NCI-H2029 treated with DMSO at 0.1 percent for 48 hours (cell line): ENCODE data around the gene G6PC1.
"Not testable (repeated sequence)": the region's sequence is repeated elsewhere in the genome, so short reads cannot be mapped to it uniquely, and the experiment has no call there.

ENCODE experiments used
- DNase-seq: peaks from one replicate; lab custom pipeline; 2025; lab: John Stamatoyannopoulos, UW

The G6PC1 gene

GRCh38 chr17:42900460-42901331, at the start of gene G6PC1:
G6PC1 (plus strand) TSS chr17:42900799; CDS start chr17:42900877, 78 bp downstream.
- DNase-seq = no peak

GRCh38 chr17:42850954-42851353, 49.6 kb upstream of the G6PC1 start, which contains the start of gene AOC3:
AOC3 (plus strand) TSS chr17:42851199; CDS start chr17:42851344, 145 bp downstream.
- no peak for DNase-seq

GRCh38 chr17:42851371-42852240, 49.0 kb upstream of the G6PC1 start:
- not testable (repeated sequence) for DNase-seq

GRCh38 chr17:42852351-42852750, 48.2 kb upstream of the G6PC1 start:
- DNase-seq = no peak

GRCh38 chr17:42853004-42853403, 47.6 kb upstream of the G6PC1 start:
- no peak for DNase-seq

GRCh38 chr17:42853597-42853967, 47.0 kb upstream of the G6PC1 start:
- DNase-seq = no peak

- no peak for DNase-seq
These were observed 46.4 kb upstream of the G6PC1 start for GRCh38 chr17:42853968-42854790.

GRCh38 chr17:42855048-42855596, 45.5 kb upstream of the G6PC1 start:
- DNase-seq = no peak

- DNase-seq = not testable (repeated sequence)
These were observed 44.5 kb upstream of the G6PC1 start for GRCh38 chr17:42856093-42856492.

GRCh38 chr17:42856516-42856915, 44.1 kb upstream of the G6PC1 start:
- not testable (repeated sequence) for DNase-seq

- no peak for DNase-seq
These were observed 43.2 kb upstream of the G6PC1 start for GRCh38 chr17:42857389-42857788.

GRCh38 chr17:42865638-42866094, 34.9 kb upstream of the G6PC1 start:
- no peak for DNase-seq

GRCh38 chr17:42866216-42866615, 34.4 kb upstream of the G6PC1 start:
- no peak for DNase-seq

GRCh38 chr17:42866631-42867575, 33.7 kb upstream of the G6PC1 start:
- DNase-seq = no peak

- DNase-seq = not testable (repeated sequence)
These were observed 32.8 kb upstream of the G6PC1 start for GRCh38 chr17:42867694-42868261.

GRCh38 chr17:42868338-42868737, 32.3 kb upstream of the G6PC1 start:
- DNase-seq = no peak

GRCh38 chr17:42871647-42872046, 29.0 kb upstream of the G6PC1 start:
- no peak for DNase-seq

- DNase-seq = no peak
These were observed 28.2 kb upstream of the G6PC1 start for GRCh38 chr17:42872251-42872965.

GRCh38 chr17:42873315-42873714, 27.3 kb upstream of the G6PC1 start:
- DNase-seq = no peak
